WTC11 (cell line): ENCODE results near the gene PTGR2. TPM values are rescaled to one million over a fixed set of nuclear protein-coding genes. Genes with fewer than 3 reads are reported as not detected.
A peak's percentile ranks its signal among the peaks of the same experiment; 100 is the strongest.

ENCODE experiments used
- AFF4 ChIP-seq: sonication (generic); formaldehyde crosslinking; IDR thresholded peaks from 2 replicates; pipeline ENCODE4 v1.8.1; 2023; ENCODE audit warnings: mild to moderate bottlenecking, missing genetic modification reagents, borderline replicate concordance
- E2F1 ChIP-seq: sonication (generic); formaldehyde crosslinking; IDR thresholded peaks from 2 replicates; pipeline ENCODE4 v1.8.0; 2022; ENCODE audit warnings: mild to moderate bottlenecking, missing genetic modification reagents
- ESRRA ChIP-seq: sonication (generic); formaldehyde crosslinking; IDR thresholded peaks from 2 replicates; pipeline ENCODE4 v1.8.1; 2022; ENCODE audit warnings: mild to moderate bottlenecking, missing genetic modification reagents, borderline replicate concordance
- FOXJ3 ChIP-seq: sonication (generic); formaldehyde crosslinking; IDR thresholded peaks from 2 replicates; pipeline ENCODE4 v1.9.0; 2021; ENCODE audit warnings: missing genetic modification reagents, mild to moderate bottlenecking, borderline replicate concordance
- GABPB1 ChIP-seq: sonication (generic); formaldehyde crosslinking; IDR thresholded peaks from 2 replicates; pipeline ENCODE4 v1.8.1; 2023; ENCODE audit warnings: mild to moderate bottlenecking, missing genetic modification reagents
- GRHL2 ChIP-seq: fragments of 250-450 bp; sonication (Bioruptor Pico); IDR thresholded peaks from 2 replicates; pipeline ENCODE4 v1.8.0; 2022; ENCODE audit warnings: mild to moderate bottlenecking, moderate library complexity; ENCODE audit not compliant: insufficient replicate concordance, severe bottlenecking
- IRF2 ChIP-seq: sonication (generic); formaldehyde crosslinking; IDR thresholded peaks from 2 replicates; pipeline ENCODE4 v1.8.0; 2022; ENCODE audit warnings: low read depth, missing genetic modification reagents, borderline replicate concordance
- MYBL2 ChIP-seq: sonication (generic); formaldehyde crosslinking; IDR thresholded peaks from 2 replicates; pipeline ENCODE4 v1.8.1; 2023; ENCODE audit warnings: mild to moderate bottlenecking, moderate library complexity, missing genetic modification reagents
- NFATC4 ChIP-seq: fragments of 250-450 bp; sonication (Bioruptor Pico); IDR thresholded peaks from 2 replicates; pipeline ENCODE4 v1.9.0; 2021; ENCODE audit warnings: mild to moderate bottlenecking
- NFYB ChIP-seq: sonication (generic); formaldehyde crosslinking; conservative IDR thresholded peaks from 2 replicates; pipeline ENCODE4 v1.8.0; 2022; ENCODE audit warnings: low read depth, missing genetic modification reagents
- PRRX2 ChIP-seq: fragments of 250-450 bp; sonication (Bioruptor Pico); IDR thresholded peaks from 2 replicates; pipeline ENCODE4 v1.8.0; 2021; ENCODE audit warnings: mild to moderate bottlenecking
- SMAD3 ChIP-seq: sonication (generic); formaldehyde crosslinking; IDR thresholded peaks from 2 replicates; pipeline ENCODE4 v1.8.0; 2022; ENCODE audit warnings: missing genetic modification reagents, mild to moderate bottlenecking, borderline replicate concordance
- STAT6 ChIP-seq: sonication (generic); formaldehyde crosslinking; conservative IDR thresholded peaks from 2 replicates; pipeline ENCODE4 v1.8.1; 2023; ENCODE audit warnings: mild to moderate bottlenecking, low read depth, missing genetic modification reagents, moderate library complexity
- TCF7 ChIP-seq: sonication (generic); formaldehyde crosslinking; IDR thresholded peaks from 2 replicates; pipeline ENCODE4 v1.8.0; 2022; ENCODE audit warnings: mild to moderate bottlenecking, low read depth, missing genetic modification reagents, moderate library complexity
- TP53 ChIP-seq: sonication (generic); formaldehyde crosslinking; IDR thresholded peaks from 2 replicates; pipeline ENCODE4 v1.8.1; 2023; ENCODE audit warnings: mild to moderate bottlenecking, missing genetic modification reagents
- ZNF121 ChIP-seq: sonication (generic); formaldehyde crosslinking; IDR thresholded peaks from 2 replicates; pipeline ENCODE4 v1.8.0; 2023; ENCODE audit warnings: missing genetic modification reagents
- ZNF512 ChIP-seq: sonication (generic); formaldehyde crosslinking; IDR thresholded peaks from 2 replicates; pipeline ENCODE4 v1.8.1; 2022; ENCODE audit warnings: missing genetic modification reagents, borderline replicate concordance
- total RNA-seq: library from RNA; stranded (reverse); gene quantifications from 3 replicates; pipeline ENCODE4 v1.2.3, GENCODE V29; 2021
- TF ChIP-seq, protein P1 (sequence below): sonication (generic); formaldehyde crosslinking; IDR thresholded peaks from 2 replicates; pipeline ENCODE4 v1.8.1; 2023; ENCODE audit warnings: mild to moderate bottlenecking, missing genetic modification reagents, moderate library complexity
- TF ChIP-seq, protein P2 (sequence below): sonication (generic); formaldehyde crosslinking; IDR thresholded peaks from 2 replicates; pipeline ENCODE4 v1.8.1; 2023; ENCODE audit warnings: mild to moderate bottlenecking, missing genetic modification reagents
- TF ChIP-seq, protein P3 (sequence below): sonication (generic); formaldehyde crosslinking; conservative IDR thresholded peaks from 2 replicates; pipeline ENCODE4 v1.8.1; 2022; ENCODE audit warnings: mild to moderate bottlenecking, missing genetic modification reagents
- TF ChIP-seq, protein P4 (sequence below): sonication (generic); formaldehyde crosslinking; IDR thresholded peaks from 2 replicates; pipeline ENCODE4 v1.8.1; 2022; ENCODE audit warnings: low read depth, mild to moderate bottlenecking, moderate library complexity, missing genetic modification reagents, borderline replicate concordance
- TF ChIP-seq, protein P5 (sequence below): sonication (generic); formaldehyde crosslinking; IDR thresholded peaks from 2 replicates; pipeline ENCODE4 v1.8.1; 2023; ENCODE audit warnings: mild to moderate bottlenecking, missing genetic modification reagents, moderate library complexity

Gene PTGR2
- total RNA-seq, 1 experiment from 2014 or later = 20.7 TPM

DNA sequence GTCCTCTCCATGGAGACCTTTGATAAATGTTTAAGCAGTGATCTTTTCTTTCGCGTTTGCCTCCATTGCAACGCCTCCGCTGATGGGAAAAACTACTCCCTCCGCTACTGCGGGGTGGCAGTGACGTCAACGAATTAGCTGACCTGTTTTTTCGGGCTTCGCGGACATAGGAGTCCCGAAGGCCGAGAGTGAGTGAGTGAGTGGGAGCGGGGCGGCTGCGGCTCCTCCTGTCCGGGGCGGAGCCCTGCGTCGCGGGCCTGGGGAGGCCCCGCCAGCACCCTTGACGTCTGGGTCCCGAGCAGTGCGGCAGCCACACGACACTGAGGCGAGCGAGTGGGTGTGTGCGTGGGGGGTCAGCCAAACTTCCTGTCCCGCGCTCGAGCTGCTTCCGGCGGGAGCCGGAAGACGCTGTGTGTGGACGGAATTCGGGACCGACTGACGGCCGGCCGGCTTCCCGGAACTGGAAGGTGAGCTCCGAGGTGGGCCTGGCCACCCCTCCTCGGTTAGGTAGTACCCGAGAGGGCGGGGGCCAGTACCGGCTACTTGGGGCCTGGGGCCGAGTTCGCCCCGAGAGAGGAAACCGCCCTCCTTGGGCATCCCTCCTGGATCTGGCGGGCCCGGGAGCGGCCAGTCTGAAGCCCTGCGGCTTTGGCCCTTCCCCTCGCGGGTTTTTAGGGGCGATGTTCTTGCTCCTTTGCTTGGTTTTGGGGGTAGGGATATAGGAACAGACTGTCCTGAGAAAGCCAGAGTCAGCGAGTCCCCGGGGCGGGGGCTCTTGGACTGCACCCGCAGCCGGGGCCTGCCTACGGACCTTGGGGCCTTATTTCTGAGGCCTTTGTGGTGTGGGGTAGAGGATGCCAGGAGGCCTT is 35.1 kb downstream of the PTGR2 start, which contains the start of gene ZNF410 (continued):
- TF ChIP-seq ESRRA (CRISPR knock-in tag) = no peak; the same call in 1 of the 2 replicates
- no peak for TF ChIP-seq GRHL2
- TF ChIP-seq STAT6 = no peak
- no peak for TF ChIP-seq FOXJ3 (CRISPR knock-in tag)
- TF ChIP-seq PRRX2 (CRISPR knock-in tag) = no peak
- TF ChIP-seq, protein P1, sequence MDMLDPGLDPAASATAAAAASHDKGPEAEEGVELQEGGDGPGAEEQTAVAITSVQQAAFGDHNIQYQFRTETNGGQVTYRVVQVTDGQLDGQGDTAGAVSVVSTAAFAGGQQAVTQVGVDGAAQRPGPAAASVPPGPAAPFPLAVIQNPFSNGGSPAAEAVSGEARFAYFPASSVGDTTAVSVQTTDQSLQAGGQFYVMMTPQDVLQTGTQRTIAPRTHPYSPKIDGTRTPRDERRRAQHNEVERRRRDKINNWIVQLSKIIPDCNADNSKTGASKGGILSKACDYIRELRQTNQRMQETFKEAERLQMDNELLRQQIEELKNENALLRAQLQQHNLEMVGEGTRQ = peak; percentile 32; the same call in 1 of the 2 replicates
- TF ChIP-seq NFYB (CRISPR knock-in tag) = no peak
- TF ChIP-seq, protein P2, sequence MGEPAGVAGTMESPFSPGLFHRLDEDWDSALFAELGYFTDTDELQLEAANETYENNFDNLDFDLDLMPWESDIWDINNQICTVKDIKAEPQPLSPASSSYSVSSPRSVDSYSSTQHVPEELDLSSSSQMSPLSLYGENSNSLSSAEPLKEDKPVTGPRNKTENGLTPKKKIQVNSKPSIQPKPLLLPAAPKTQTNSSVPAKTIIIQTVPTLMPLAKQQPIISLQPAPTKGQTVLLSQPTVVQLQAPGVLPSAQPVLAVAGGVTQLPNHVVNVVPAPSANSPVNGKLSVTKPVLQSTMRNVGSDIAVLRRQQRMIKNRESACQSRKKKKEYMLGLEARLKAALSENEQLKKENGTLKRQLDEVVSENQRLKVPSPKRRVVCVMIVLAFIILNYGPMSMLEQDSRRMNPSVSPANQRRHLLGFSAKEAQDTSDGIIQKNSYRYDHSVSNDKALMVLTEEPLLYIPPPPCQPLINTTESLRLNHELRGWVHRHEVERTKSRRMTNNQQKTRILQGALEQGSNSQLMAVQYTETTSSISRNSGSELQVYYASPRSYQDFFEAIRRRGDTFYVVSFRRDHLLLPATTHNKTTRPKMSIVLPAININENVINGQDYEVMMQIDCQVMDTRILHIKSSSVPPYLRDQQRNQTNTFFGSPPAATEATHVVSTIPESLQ = no peak
- peak; percentile 61 for TF ChIP-seq GABPB1 (CRISPR knock-in tag)
- 0 out of 2 replicates have a peak, but pooled peaks have one; percentile 52 for TF ChIP-seq MYBL2 (CRISPR knock-in tag)
- TF ChIP-seq E2F1 (CRISPR knock-in tag) = no peak; the same call in 1 of the 2 replicates
- no peak for TF ChIP-seq IRF2
- TF ChIP-seq ZNF121 = no peak
- no peak for TF ChIP-seq ZNF512 (CRISPR knock-in tag)
- TF ChIP-seq, protein P3, sequence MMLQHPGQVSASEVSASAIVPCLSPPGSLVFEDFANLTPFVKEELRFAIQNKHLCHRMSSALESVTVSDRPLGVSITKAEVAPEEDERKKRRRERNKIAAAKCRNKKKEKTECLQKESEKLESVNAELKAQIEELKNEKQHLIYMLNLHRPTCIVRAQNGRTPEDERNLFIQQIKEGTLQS (CRISPR knock-in tag) = no peak
- TF ChIP-seq SMAD3 (CRISPR knock-in tag) = peak; percentile 82; the same call in 1 of the 2 replicates
- TF ChIP-seq, protein P4, sequence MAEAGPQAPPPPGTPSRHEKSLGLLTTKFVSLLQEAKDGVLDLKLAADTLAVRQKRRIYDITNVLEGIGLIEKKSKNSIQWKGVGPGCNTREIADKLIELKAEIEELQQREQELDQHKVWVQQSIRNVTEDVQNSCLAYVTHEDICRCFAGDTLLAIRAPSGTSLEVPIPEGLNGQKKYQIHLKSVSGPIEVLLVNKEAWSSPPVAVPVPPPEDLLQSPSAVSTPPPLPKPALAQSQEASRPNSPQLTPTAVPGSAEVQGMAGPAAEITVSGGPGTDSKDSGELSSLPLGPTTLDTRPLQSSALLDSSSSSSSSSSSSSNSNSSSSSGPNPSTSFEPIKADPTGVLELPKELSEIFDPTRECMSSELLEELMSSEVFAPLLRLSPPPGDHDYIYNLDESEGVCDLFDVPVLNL = no peak
- TF ChIP-seq AFF4 (CRISPR knock-in tag) = no peak
- TF ChIP-seq TP53 (CRISPR knock-in tag) = no peak
- TF ChIP-seq NFATC4 (CRISPR knock-in tag) = no peak
- no peak for TF ChIP-seq TCF7 (CRISPR knock-in tag)
- TF ChIP-seq, protein P5, sequence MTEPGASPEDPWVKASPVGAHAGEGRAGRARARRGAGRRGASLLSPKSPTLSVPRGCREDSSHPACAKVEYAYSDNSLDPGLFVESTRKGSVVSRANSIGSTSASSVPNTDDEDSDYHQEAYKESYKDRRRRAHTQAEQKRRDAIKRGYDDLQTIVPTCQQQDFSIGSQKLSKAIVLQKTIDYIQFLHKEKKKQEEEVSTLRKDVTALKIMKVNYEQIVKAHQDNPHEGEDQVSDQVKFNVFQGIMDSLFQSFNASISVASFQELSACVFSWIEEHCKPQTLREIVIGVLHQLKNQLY (CRISPR knock-in tag) = no peak
